Measurements from ENCODE around the gene TMEM150B. TPM values are rescaled to one million over a fixed set of nuclear protein-coding genes. Genes with fewer than 3 reads are reported as not detected.

Gene TMEM150B
- total and polyA plus RNA-seq, 4 donors = 0.81 to 3.3 (median 2.0) TPM

DNA sequence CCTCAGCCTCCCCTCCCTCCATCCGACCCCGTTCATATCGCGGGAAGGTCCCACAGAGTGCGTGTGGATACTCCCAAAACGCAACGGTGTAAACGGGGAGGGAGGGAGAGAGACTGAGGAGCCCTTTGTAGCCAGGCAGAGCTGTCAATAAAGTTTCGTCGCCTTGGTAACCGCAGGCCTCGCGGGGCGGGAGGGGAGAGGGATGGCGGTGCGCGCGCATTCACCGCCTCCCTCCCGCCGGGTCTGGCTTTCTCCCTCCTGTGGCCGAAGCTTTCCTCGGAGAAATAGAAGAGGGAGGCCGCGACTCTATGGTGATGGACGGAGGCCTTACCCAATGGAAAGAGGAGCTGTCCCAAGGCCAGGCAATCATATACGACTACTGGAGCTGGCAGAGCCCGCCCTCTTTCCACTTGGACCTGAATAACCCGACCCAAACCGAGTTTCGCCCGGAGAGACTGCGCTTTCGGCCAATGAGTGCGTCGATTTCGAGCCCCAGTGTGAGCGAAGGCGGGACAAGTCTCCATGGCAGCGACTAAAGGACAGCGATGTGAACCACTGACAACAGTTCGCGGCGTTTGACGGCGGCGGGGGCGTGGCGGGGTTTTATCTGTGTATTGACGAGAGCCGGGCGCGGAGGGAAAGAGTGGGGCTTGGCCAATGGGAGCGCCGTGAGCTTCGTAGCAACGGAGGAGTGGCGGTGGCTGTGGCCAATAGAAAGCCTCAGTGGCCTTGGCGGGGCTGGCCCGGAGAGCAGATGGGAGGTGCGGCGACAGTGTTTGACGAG is 14.2 kb upstream of the TMEM150B start, which contains the start of gene KMT5C (continued):
- TF ChIP-seq HNF4G (IDR thresholded peaks at IDR 0.05) (no peak), RXRA (IDR thresholded peaks at IDR 0.05) (peak; percentile 89 to 94), EGR1 (IDR thresholded peaks at IDR 0.05; ENCODE audit: low read depth in 2 of 2) (peak in 1 of 2 donors; percentile 83), FOXA2 (IDR thresholded peaks at IDR 0.05) (peak; percentile 34)
- TF ChIP-seq, protein P1, sequence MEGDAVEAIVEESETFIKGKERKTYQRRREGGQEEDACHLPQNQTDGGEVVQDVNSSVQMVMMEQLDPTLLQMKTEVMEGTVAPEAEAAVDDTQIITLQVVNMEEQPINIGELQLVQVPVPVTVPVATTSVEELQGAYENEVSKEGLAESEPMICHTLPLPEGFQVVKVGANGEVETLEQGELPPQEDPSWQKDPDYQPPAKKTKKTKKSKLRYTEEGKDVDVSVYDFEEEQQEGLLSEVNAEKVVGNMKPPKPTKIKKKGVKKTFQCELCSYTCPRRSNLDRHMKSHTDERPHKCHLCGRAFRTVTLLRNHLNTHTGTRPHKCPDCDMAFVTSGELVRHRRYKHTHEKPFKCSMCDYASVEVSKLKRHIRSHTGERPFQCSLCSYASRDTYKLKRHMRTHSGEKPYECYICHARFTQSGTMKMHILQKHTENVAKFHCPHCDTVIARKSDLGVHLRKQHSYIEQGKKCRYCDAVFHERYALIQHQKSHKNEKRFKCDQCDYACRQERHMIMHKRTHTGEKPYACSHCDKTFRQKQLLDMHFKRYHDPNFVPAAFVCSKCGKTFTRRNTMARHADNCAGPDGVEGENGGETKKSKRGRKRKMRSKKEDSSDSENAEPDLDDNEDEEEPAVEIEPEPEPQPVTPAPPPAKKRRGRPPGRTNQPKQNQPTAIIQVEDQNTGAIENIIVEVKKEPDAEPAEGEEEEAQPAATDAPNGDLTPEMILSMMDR (IDR thresholded peaks at IDR 0.05; ENCODE audit: low read depth, low read length, missing input control) = peak; percentile 56
- TF ChIP-seq, protein P2, sequence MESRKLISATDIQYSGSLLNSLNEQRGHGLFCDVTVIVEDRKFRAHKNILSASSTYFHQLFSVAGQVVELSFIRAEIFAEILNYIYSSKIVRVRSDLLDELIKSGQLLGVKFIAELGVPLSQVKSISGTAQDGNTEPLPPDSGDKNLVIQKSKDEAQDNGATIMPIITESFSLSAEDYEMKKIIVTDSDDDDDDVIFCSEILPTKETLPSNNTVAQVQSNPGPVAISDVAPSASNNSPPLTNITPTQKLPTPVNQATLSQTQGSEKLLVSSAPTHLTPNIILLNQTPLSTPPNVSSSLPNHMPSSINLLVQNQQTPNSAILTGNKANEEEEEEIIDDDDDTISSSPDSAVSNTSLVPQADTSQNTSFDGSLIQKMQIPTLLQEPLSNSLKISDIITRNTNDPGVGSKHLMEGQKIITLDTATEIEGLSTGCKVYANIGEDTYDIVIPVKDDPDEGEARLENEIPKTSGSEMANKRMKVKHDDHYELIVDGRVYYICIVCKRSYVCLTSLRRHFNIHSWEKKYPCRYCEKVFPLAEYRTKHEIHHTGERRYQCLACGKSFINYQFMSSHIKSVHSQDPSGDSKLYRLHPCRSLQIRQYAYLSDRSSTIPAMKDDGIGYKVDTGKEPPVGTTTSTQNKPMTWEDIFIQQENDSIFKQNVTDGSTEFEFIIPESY (IDR thresholded peaks at IDR 0.05) = no peak

DNA sequence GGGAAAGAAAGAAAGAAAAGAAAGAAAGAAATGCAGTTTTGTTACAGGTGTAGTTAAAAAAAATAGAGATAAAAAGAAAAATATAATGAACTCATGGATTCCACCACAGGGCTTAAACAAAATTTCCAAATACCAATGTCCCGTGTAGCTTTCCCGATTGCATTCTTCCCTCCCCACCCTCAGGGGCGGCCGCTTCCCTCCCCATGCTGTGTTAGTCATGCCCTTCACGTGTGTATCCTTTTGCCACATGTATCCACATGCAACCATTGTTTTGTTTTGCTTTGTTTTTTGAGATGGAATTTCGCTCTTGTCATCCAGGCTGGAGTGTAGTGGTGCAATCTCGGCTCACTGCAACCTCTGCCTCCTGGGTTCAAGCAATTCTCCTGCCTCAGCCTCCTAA is 11.0 kb upstream of the TMEM150B start:
- TF ChIP-seq, protein P2 (IDR thresholded peaks at IDR 0.05) = no peak
- TF ChIP-seq GABPA (IDR thresholded peaks at IDR 0.05 in 1 of 2, conservative IDR thresholded peaks at IDR 0.05 in 1 of 2) = no peak
- no peak for TF ChIP-seq YY1 (IDR thresholded peaks at IDR 0.05)
- TF ChIP-seq, protein P3, sequence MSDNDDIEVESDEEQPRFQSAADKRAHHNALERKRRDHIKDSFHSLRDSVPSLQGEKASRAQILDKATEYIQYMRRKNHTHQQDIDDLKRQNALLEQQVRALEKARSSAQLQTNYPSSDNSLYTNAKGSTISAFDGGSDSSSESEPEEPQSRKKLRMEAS (IDR thresholded peaks at IDR 0.05) = no peak
- TF ChIP-seq, protein P4, sequence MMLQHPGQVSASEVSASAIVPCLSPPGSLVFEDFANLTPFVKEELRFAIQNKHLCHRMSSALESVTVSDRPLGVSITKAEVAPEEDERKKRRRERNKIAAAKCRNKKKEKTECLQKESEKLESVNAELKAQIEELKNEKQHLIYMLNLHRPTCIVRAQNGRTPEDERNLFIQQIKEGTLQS (IDR thresholded peaks at IDR 0.05) = no peak
- no peak for TF ChIP-seq RXRA (IDR thresholded peaks at IDR 0.05)
- TF ChIP-seq HNF4A (conservative IDR thresholded peaks at IDR 0.05) = no peak
- TF ChIP-seq, protein P5, sequence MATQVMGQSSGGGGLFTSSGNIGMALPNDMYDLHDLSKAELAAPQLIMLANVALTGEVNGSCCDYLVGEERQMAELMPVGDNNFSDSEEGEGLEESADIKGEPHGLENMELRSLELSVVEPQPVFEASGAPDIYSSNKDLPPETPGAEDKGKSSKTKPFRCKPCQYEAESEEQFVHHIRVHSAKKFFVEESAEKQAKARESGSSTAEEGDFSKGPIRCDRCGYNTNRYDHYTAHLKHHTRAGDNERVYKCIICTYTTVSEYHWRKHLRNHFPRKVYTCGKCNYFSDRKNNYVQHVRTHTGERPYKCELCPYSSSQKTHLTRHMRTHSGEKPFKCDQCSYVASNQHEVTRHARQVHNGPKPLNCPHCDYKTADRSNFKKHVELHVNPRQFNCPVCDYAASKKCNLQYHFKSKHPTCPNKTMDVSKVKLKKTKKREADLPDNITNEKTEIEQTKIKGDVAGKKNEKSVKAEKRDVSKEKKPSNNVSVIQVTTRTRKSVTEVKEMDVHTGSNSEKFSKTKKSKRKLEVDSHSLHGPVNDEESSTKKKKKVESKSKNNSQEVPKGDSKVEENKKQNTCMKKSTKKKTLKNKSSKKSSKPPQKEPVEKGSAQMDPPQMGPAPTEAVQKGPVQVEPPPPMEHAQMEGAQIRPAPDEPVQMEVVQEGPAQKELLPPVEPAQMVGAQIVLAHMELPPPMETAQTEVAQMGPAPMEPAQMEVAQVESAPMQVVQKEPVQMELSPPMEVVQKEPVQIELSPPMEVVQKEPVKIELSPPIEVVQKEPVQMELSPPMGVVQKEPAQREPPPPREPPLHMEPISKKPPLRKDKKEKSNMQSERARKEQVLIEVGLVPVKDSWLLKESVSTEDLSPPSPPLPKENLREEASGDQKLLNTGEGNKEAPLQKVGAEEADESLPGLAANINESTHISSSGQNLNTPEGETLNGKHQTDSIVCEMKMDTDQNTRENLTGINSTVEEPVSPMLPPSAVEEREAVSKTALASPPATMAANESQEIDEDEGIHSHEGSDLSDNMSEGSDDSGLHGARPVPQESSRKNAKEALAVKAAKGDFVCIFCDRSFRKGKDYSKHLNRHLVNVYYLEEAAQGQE (IDR thresholded peaks at IDR 0.05) = no peak
- Histone ChIP-seq H3K9me3 (ENCODE audit: control insufficient read depth in 4 of 4, low read length in 3 of 4) (no peaks in the 10 kb centered on the region), H3K4me3 (ENCODE audit: low read depth in 1 of 3, low read length in 3 of 3) (no peak overlapping the region), H3K27me3 (ENCODE audit: control insufficient read depth in 4 of 4, insufficient read depth in 4 of 4, low read length in 3 of 4) (no peaks in the 10 kb centered on the region), H3K36me3 (ENCODE audit: control insufficient read depth in 4 of 4, insufficient read depth in 3 of 4, low read depth in 1 of 4, low read length in 3 of 4) (no peaks in the 10 kb centered on the region), H3K27ac (ENCODE audit: low read depth in 1 of 2, low read length in 2 of 2) (no peak overlapping the region), H3K4me1 (ENCODE audit: control insufficient read depth in 4 of 4, insufficient read depth in 4 of 4, low read length in 3 of 4) (peaks cover 8 to 17% (median 11%) of the 10 kb centered on the region in 4 donors), H3K9ac (ENCODE audit: low read depth in 1 of 2, low read length in 2 of 2) (no peak overlapping the region)
- no peak for DNase-seq (ENCODE audit: low spot score)
- 81% methylated on average over 7 of the region's 7 CpGs for WGBS
